ENCODE results near the gene CD63.
A peak's percentile ranks its signal among the peaks of the same experiment; 100 is the strongest.

The CD63 gene

GRCh38 chr12:55746913-55747231 is 18.1 kb upstream of the CD63 start:
- no peaks in the 10 kb centered on the region for H3K27me3 ChIP-seq (ENCODE audit: control insufficient read depth in 1 of 2, insufficient read depth in 2 of 2, low read length in 2 of 2)
- no peak overlapping the region for H3K4me3 ChIP-seq (ENCODE audit: low read depth in 1 of 2, low read length in 2 of 2)
- H3K36me3 ChIP-seq (ENCODE audit: insufficient read depth, low read length), result peaks cover 9% of the 10 kb centered on the region
- no peak overlapping the region for H3K27ac ChIP-seq (ENCODE audit: low read depth, low read length)
- H3K9ac ChIP-seq (ENCODE audit: low read length), result no peak overlapping the region
- no peaks in the 10 kb centered on the region for H3K9me3 ChIP-seq (ENCODE audit: low read length)
- peaks cover 26% of the 10 kb centered on the region for H3K4me1 ChIP-seq (ENCODE audit: insufficient read depth, low read length)

DNA sequence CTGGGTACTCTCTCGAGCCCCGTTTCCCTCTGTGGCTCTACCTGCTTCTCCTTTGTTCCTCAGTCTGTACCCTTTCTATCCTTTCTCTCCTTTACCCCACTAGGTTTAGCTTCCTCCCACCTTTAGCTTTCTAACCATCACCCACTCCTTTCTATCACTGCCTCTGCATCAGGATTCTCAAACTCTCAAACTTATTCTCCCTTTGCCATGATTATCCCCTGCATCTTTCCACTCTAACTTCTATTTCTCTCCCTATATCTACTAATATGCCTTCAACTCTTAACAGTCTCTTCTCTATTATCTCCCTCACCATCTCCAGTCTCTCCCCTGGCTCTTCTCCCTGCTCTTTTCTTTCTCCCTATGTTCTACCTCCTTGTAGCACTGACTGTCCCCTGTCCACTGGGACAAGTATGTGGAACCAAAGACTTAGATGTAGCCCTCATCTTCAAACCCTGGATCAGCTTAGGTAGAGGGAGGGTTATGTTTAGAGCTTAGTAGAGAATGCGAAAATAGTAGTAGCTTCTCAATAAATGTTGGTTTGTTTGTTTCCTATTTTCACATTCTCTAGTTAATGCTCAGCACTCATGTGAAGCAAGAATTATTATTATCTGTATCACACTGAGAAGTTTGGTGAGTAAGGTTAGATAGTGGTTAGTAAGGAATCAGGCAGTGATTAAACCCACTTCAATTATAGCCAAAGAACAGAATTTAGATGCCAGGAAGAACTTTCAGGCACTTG is 17.5 kb upstream of the CD63 start:
- no peaks in the 10 kb centered on the region for H3K9me3 ChIP-seq (ENCODE audit: low read length)

DNA sequence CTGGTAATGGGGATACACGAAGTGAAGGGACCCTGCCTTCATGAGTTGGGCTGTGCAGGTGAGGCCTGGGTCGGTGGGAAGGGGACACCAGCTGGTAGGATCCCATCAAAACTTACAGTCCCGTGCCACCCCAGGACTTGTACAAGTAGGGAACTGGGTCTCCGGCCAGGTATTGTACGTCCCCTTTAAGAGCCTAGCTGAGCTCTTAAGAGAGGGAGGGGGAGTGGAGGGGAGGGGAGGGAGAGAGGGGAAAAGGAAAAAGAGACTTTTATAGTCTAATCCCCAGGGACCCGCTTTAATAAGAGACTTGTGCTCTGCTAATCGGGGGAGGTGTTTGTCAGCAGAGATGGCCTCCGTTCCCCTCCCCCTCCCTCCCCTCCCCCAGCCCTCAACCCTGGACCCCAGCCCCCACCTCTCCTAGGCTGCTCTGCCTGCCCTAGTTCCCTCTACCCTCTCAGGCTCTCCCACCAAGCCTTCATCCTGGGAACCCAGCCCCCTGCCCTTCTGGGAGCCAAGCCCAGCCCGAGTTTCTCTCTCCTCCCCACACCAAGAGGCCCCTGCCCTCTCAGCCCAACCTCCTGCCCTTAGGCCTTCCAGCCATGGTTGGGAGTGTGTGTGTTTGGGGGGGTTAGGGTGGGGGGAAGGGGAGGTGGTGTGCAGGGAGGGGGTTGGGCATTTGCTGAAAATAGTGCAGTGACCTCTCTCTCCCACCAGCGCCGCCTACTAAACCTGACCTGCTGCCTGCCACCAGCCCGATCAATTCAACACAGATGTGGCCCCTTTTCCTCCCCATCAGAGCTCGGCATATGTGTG is 16.8 kb upstream of the CD63 start:
- peaks cover 26% of the 10 kb centered on the region for H3K4me1 ChIP-seq (ENCODE audit: insufficient read depth, low read length)
- peak overlapping the region in 1 of 2 donors; percentile 17 for H3K4me3 ChIP-seq (ENCODE audit: low read depth in 1 of 2, low read length in 2 of 2)
- H3K36me3 ChIP-seq (ENCODE audit: insufficient read depth, low read length), result no peaks in the 10 kb centered on the region
- H3K27ac ChIP-seq (ENCODE audit: low read depth, low read length), result peak overlapping the region; percentile 24
- no peaks in the 10 kb centered on the region for H3K27me3 ChIP-seq (ENCODE audit: control insufficient read depth in 1 of 2, insufficient read depth in 2 of 2, low read length in 2 of 2)
- no peak overlapping the region for H3K9ac ChIP-seq (ENCODE audit: low read length)
- no peaks in the 10 kb centered on the region for H3K9me3 ChIP-seq (ENCODE audit: low read length)

More for the DNA sequence above, 17.5 kb upstream of the CD63 start:
- Histone ChIP-seq H3K9ac (ENCODE audit: low read length) (no peak overlapping the region), H3K27me3 (ENCODE audit: control insufficient read depth in 1 of 2, insufficient read depth in 2 of 2, low read length in 2 of 2) (no peaks in the 10 kb centered on the region), H3K4me1 (ENCODE audit: insufficient read depth, low read length) (peaks cover 26% of the 10 kb centered on the region), H3K4me3 (ENCODE audit: low read depth in 1 of 2, low read length in 2 of 2) (no peak overlapping the region), H3K36me3 (ENCODE audit: insufficient read depth, low read length) (peaks cover 4% of the 10 kb centered on the region), H3K27ac (ENCODE audit: low read depth, low read length) (no peak overlapping the region)

DNA sequence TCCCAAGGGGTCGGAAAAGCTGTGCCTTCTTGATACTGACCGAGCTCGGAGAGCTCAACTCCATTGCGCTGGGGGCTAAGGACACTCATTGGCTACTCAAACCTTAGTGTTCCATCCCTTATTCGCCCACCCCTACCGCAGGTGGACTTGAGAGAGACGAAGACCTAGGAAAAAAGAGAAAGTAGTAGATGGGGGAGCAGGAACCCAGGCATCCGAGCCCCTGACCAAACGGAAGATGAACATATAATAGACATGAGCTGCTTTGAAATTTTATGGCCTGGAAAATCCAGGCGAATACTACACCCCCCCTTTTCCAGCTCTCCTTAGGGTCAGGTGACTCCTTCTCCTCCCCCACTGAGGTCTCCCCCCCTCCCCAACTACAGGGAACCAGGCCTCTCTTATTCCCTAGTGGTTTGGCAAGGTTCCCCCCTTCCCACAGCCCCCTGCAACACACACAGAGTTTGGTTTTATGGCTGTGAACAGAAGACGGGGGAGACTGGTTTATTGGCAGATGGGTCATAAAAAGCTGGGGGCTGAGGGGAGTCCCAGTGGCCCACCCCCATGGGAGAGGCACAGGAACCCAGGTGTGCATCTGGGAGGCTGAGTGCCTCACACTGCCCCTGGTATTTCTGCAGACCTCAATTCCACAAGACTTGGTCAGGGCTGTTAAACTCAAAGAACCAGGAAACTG is 15.7 kb upstream of the CD63 start:
- Histone ChIP-seq H3K4me3 (ENCODE audit: low read depth in 1 of 2, low read length in 2 of 2) (peak overlapping the region; percentile 57 to 70), H3K9ac (ENCODE audit: low read length) (no peak overlapping the region), H3K4me1 (ENCODE audit: insufficient read depth, low read length) (peaks cover 26% of the 10 kb centered on the region), H3K36me3 (ENCODE audit: insufficient read depth, low read length) (no peaks in the 10 kb centered on the region), H3K27ac (ENCODE audit: low read depth, low read length) (peak overlapping the region; percentile 24), H3K27me3 (ENCODE audit: control insufficient read depth in 1 of 2, insufficient read depth in 2 of 2, low read length in 2 of 2) (no peaks in the 10 kb centered on the region), H3K9me3 (ENCODE audit: low read length) (no peaks in the 10 kb centered on the region)

DNA sequence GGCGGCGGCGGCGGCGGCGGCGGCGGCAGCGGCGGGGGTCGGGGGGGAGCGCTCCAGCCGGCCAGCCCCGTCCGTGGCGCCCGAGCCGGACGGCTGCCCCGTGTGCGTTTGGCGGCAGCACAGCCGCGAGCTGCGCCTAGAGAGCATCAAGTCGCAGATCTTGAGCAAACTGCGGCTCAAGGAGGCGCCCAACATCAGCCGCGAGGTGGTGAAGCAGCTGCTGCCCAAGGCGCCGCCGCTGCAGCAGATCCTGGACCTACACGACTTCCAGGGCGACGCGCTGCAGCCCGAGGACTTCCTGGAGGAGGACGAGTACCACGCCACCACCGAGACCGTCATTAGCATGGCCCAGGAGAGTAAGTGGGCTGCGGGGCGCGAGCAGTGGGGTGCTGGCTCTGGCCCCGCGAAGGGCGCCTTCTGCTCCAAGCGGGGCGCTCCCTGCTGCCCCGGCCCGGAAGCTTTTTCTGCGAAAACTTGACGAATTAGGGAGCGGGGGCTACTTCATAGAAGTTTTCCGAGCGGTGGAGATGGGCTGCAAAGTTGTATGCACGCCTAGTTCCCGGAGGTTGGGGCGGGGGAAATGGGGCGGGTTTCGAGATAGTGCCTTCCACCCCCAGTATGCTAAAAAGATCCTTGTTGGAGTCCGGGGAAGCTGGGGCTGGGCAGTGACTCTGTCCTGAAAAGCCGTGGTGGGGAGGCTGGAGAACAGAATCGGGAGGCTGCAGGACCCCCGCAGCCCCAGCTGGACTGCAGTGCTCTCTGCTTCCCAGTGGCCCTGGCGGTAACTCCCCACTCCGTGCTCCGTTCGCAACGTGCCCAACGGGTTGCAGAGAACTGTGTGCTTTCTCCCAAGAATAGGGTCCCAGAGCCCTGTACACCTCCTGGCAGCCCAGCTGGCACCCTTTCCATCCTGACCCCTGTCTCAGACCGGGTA is 14.9 kb upstream of the CD63 start:
- peaks cover 26% of the 10 kb centered on the region for H3K4me1 ChIP-seq (ENCODE audit: insufficient read depth, low read length)
- H3K27ac ChIP-seq (ENCODE audit: low read depth, low read length), result peak overlapping the region; percentile 80

DNA sequence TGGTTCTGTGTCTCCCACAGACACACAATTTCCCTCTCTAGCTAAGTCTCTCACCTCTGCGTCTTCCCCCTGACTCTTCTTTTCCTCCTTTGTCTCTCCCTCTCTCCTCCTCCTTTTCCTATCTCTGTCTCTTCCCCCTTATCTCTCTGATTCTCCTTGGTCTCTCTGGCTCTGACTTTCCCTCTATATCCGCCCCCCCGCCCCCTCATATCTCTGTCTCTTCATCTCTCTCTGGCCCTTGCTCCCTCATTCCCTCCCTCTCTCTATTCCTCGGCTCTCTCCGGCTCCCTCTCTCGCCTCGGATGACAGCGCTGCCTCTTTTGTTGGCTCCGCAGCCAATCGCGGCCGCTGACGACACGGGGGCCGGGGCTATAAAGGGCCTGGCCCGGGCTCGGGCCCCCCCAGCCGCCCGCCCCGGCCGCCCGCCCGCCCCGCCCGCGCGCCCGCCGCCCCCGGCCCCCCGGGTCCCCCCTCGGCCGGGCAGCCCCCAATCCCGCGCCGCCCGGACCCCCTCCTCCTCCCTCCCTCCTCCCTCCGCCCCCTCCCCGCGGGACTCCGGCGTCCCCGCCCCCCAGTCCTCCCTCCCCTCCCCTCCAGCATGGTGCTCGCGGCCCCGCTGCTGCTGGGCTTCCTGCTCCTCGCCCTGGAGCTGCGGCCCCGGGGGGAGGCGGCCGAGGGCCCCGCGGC is 14.1 kb upstream of the CD63 start, which contains the start of gene GDF11:
GDF11 (plus strand) TSS at position 404 of the 687 bp plus-strand sequence; CDS start at position 599, 195 bp downstream.
- H3K36me3 ChIP-seq (ENCODE audit: insufficient read depth, low read length), result no peaks in the 10 kb centered on the region
- peak within 1 kb of the TSS; percentile 61 for H3K9ac ChIP-seq (ENCODE audit: low read length)
- H3K9me3 ChIP-seq (ENCODE audit: low read length), result no peaks in the 10 kb centered on the region
- H3K27me3 ChIP-seq (ENCODE audit: control insufficient read depth in 1 of 2, insufficient read depth in 2 of 2, low read length in 2 of 2), result no peaks in the 10 kb centered on the region
- H3K4me1 ChIP-seq (ENCODE audit: insufficient read depth, low read length), result peaks cover 30% of the 10 kb centered on the region
- peak within 1 kb of the TSS; percentile 57 to 70 for H3K4me3 ChIP-seq (ENCODE audit: low read depth in 1 of 2, low read length in 2 of 2)
- H3K27ac ChIP-seq (ENCODE audit: low read depth, low read length), result peak within 1 kb of the TSS; percentile 80

More for the DNA sequence above, 14.9 kb upstream of the CD63 start:
- no peaks in the 10 kb centered on the region for H3K27me3 ChIP-seq (ENCODE audit: control insufficient read depth in 1 of 2, insufficient read depth in 2 of 2, low read length in 2 of 2)
- no peaks in the 10 kb centered on the region for H3K36me3 ChIP-seq (ENCODE audit: insufficient read depth, low read length)
- no peaks in the 10 kb centered on the region for H3K9me3 ChIP-seq (ENCODE audit: low read length)
- peak overlapping the region; percentile 57 to 70 for H3K4me3 ChIP-seq (ENCODE audit: low read depth in 1 of 2, low read length in 2 of 2)
- H3K9ac ChIP-seq (ENCODE audit: low read length), result no peak overlapping the region

DNA sequence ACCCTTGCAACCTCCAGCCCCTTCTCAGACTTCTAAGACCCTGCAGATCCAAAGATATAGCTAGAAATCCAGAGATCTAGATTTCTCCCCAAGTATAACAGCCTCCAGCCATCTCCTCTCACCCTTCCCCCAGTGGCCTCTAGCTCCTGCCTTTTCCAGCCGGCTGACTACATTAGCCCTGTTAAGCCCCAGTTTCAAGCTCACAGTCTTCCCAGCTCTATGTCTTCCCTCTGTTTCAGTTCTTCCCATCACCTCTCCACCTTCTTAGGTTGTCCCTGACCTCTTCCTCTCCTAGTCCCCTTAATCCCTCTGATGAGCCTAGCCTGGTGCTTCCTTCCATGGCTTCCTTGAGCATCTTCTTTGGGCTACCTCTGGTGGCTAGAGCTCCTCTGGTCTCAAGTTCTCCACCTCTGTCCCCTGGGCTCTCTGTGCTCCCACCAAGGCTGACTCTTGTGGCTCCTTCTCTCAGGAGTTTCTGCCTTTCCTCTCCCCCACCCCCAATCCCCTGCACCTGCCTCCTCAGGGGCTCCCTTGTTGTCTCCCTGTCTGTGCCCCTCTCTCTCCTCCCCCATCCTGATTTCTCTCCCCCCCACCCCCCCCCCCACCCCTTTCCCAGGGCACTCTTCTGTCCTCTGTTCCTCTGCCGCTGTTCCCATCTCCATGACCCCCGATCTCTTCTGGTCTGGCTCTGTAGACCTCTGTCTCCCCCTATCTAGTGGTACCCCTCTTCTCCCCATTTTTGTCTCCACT is 13.3 kb upstream of the CD63 start:
- H3K9me3 ChIP-seq (ENCODE audit: low read length), result no peaks in the 10 kb centered on the region
- peaks cover 34% of the 10 kb centered on the region for H3K4me1 ChIP-seq (ENCODE audit: insufficient read depth, low read length)
- peak overlapping the region; percentile 61 for H3K9ac ChIP-seq (ENCODE audit: low read length)
- H3K27ac ChIP-seq (ENCODE audit: low read depth, low read length), result peak overlapping the region; percentile 58
- H3K27me3 ChIP-seq (ENCODE audit: control insufficient read depth in 1 of 2, insufficient read depth in 2 of 2, low read length in 2 of 2), result no peaks in the 10 kb centered on the region
- peak overlapping the region; percentile 42 to 58 for H3K4me3 ChIP-seq (ENCODE audit: low read depth in 1 of 2, low read length in 2 of 2)
- H3K36me3 ChIP-seq (ENCODE audit: insufficient read depth, low read length), result no peaks in the 10 kb centered on the region

- no peaks in the 10 kb centered on the region for H3K36me3 ChIP-seq (ENCODE audit: insufficient read depth, low read length)
- H3K27ac ChIP-seq (ENCODE audit: low read depth, low read length), result no peak overlapping the region
- H3K9me3 ChIP-seq (ENCODE audit: low read length), result no peaks in the 10 kb centered on the region
- no peaks in the 10 kb centered on the region for H3K27me3 ChIP-seq (ENCODE audit: control insufficient read depth in 1 of 2, insufficient read depth in 2 of 2, low read length in 2 of 2)
- H3K4me1 ChIP-seq (ENCODE audit: insufficient read depth, low read length), result peaks cover 16% of the 10 kb centered on the region
- H3K4me3 ChIP-seq (ENCODE audit: low read depth in 1 of 2, low read length in 2 of 2), result no peak overlapping the region
- no peak overlapping the region for H3K9ac ChIP-seq (ENCODE audit: low read length)
Observed at GRCh38 chr12:55739025-55739378, 10.2 kb upstream of the CD63 start.

DNA sequence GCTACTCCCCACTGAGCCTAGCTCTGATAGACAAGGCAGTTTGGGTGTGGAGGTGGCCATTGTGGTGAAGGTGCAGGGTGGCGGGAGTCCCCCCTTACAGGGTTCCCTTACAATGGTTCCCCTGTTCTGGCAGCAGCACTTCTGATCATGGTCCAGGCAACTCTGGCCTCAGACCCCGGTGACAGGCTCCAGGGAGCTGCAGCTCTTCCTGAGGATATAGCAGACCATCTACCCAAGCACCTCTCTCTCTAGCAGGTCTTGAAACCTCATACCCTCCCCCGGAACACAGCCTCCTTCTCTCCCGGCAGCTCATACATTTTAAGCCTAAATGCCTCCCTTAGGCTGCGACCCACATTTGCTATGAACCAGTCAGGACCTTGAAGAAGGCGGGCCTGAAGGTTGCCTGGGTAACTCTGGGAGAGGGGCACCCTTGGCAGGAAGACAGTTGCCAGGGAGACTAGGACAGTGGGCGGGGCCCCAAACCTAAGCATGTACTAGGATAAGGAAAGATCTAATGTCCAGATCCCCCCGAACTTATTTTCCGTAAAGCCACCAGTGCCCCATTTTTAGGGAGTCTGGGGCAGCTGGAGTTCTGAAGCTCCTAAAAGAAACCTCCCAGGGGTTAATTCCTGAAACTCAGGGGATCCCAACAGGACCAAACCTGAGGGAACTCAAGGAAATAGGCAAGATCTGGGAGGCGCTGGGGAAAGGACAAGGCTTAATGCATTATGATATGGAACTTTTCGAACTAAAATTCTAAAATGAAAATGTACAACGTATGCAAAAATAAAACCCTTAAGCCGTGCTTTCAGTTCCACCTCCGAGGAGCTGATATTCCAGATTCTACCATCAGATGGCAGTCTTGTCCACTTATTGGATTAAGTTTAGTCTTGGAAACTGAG is 9.6 kb upstream of the CD63 start:
- Histone ChIP-seq H3K36me3 (ENCODE audit: insufficient read depth, low read length) (no peaks in the 10 kb centered on the region), H3K4me3 (ENCODE audit: low read depth in 1 of 2, low read length in 2 of 2) (peak overlapping the region; percentile 38 to 51), H3K27ac (ENCODE audit: low read depth, low read length) (peak overlapping the region; percentile 35), H3K27me3 (ENCODE audit: control insufficient read depth in 1 of 2, insufficient read depth in 2 of 2, low read length in 2 of 2) (no peaks in the 10 kb centered on the region), H3K4me1 (ENCODE audit: insufficient read depth, low read length) (peaks cover 14% of the 10 kb centered on the region), H3K9ac (ENCODE audit: low read length) (peak overlapping the region; percentile 36), H3K9me3 (ENCODE audit: low read length) (no peaks in the 10 kb centered on the region)
